K562 (cell line): Measurements from ENCODE around the gene PPP6R1. TPM values are rescaled to one million over a fixed set of nuclear protein-coding genes. Genes with fewer than 3 reads are reported as not detected.

Experiments
- CHD7 ChIP-seq: fragments of 200-600 bp; sonication (generic); IDR thresholded peaks from one replicate; pipeline ENCODE4 v1.6.1; 2012; ENCODE audit warnings: mild to moderate bottlenecking, low read depth, low read length, inconsistent platforms
- SFPQ ChIP-seq: fragments of 200-400 bp; formaldehyde crosslinking; IDR thresholded peaks from 2 replicates; pipeline ENCODE4 v1.6.1; 2017; ENCODE audit warnings: mild to moderate bottlenecking, low read depth, low read length, moderate library complexity
- ZNF407 ChIP-seq: fragments of 450-650 bp; IDR thresholded peaks from 2 replicates; pipeline ENCODE4 v1.6.1; 2016; ENCODE audit warnings: low read depth
- ZNF583 ChIP-seq: fragments of 250-450 bp; sonication (Bioruptor Pico); IDR thresholded peaks from 2 replicates; pipeline ENCODE4 v1.4.0; 2020
- polyA plus RNA-seq, 8 experiments: library from polyadenylated mRNA; depleted of rRNA in 4 of 8; stranded (reverse) in 5 of 8; unstranded in 3 of 8; fragments of >200 nt; fragmentation: Nextera tagmentation in 2 of 8; fragmentation: Illumina TruSeq in 1 of 8; extraction: Ambion mirVana in 2 of 8; extraction: Trizol in 1 of 8; gene quantifications; 2 replicates each; pipeline versions ENCODE4 v1.2.1 to v1.2.3, GENCODE V29; 2011 to 2014; ENCODE audit warnings: inconsistent platforms in 1 of 8, missing spikeins in 1 of 8
- total RNA-seq, 7 experiments: library from RNA; depleted of rRNA in 6 of 7; stranded (reverse); fragments of >200 nt in 6 of 7; fragmentation: Illumina TruSeq in 2 of 7; extraction: Trizol in 2 of 7; gene quantifications; 2 replicates each; pipeline versions ENCODE4 v1.2.1 to v1.2.3, GENCODE V29; 2011 to 2021; ENCODE audit warnings: low replicate concordance in 1 of 7

The PPP6R1 gene
- total and polyA plus RNA-seq, 9 of the 15 experiments (the other 6 are each of a cell fraction or from before 2014, with no cell fraction given) = 0.48 to 135 (median 37.2) TPM

GRCh38 chr19:55206664-55207500, 51.9 kb downstream of the PPP6R1 start (continued):
- no peak for TF ChIP-seq CHD7
- TF ChIP-seq SFPQ = no peak
- TF ChIP-seq ZNF407 = no peak
- no peak for TF ChIP-seq ZNF583 (CRISPR knock-in tag)
